Epithelial cell of proximal tubule (primary cell): ENCODE measurements around the gene RBM5. TPM values are rescaled to one million over a fixed set of nuclear protein-coding genes. Genes with fewer than 3 reads are reported as not detected.

Experiments
- DNase-seq: peaks from one replicate; pipeline ENCODE4 v3.0.0-alpha.2; 2011; ENCODE audit warnings: low read depth
- H3K4me3 ChIP-seq: 2 replicates; pipeline ENCODE4 v1.5.1; 2011; ENCODE audit warnings: low read depth, mild to moderate bottlenecking, low read length
- total RNA-seq: library from RNA; depleted of rRNA; stranded (reverse); fragments of >200 nt; gene quantifications from 2 replicates; pipeline ENCODE4 v1.2.3, GENCODE V29; 2015
- TF ChIP-seq, protein P1 (sequence below): conservative IDR thresholded peaks from 2 replicates; pipeline ENCODE4 v1.5.1; 2012; ENCODE audit warnings: low read depth, mild to moderate bottlenecking, low read length

Gene RBM5
- total RNA-seq, 1 donor from 2014 or later, result 80.7 TPM

DNA sequence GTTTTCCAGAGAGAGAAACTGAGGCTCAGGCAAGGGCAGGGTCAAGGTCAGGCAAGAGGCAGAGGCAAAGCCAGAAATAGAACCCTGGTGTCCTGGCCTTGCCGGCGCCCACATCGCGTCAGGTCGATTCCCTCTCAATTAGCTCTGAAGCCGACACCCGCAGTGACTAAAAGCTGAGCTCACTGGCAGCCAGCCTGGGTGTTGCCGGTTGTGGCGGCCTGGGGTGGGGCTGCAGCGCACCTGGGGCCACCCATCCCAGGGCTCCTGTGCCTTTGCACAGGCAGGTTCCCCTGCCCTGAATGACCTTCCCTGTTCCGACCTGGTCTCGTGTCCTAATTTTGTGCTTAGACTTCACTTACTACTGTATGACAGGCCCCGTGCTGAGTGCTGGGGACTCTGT lies 72.6 kb downstream of the RBM5 start:
- H3K4me3 ChIP-seq, result no peak overlapping the region
- DNase-seq, result no peak
- TF ChIP-seq, protein P1, sequence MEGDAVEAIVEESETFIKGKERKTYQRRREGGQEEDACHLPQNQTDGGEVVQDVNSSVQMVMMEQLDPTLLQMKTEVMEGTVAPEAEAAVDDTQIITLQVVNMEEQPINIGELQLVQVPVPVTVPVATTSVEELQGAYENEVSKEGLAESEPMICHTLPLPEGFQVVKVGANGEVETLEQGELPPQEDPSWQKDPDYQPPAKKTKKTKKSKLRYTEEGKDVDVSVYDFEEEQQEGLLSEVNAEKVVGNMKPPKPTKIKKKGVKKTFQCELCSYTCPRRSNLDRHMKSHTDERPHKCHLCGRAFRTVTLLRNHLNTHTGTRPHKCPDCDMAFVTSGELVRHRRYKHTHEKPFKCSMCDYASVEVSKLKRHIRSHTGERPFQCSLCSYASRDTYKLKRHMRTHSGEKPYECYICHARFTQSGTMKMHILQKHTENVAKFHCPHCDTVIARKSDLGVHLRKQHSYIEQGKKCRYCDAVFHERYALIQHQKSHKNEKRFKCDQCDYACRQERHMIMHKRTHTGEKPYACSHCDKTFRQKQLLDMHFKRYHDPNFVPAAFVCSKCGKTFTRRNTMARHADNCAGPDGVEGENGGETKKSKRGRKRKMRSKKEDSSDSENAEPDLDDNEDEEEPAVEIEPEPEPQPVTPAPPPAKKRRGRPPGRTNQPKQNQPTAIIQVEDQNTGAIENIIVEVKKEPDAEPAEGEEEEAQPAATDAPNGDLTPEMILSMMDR, result no peak

DNA sequence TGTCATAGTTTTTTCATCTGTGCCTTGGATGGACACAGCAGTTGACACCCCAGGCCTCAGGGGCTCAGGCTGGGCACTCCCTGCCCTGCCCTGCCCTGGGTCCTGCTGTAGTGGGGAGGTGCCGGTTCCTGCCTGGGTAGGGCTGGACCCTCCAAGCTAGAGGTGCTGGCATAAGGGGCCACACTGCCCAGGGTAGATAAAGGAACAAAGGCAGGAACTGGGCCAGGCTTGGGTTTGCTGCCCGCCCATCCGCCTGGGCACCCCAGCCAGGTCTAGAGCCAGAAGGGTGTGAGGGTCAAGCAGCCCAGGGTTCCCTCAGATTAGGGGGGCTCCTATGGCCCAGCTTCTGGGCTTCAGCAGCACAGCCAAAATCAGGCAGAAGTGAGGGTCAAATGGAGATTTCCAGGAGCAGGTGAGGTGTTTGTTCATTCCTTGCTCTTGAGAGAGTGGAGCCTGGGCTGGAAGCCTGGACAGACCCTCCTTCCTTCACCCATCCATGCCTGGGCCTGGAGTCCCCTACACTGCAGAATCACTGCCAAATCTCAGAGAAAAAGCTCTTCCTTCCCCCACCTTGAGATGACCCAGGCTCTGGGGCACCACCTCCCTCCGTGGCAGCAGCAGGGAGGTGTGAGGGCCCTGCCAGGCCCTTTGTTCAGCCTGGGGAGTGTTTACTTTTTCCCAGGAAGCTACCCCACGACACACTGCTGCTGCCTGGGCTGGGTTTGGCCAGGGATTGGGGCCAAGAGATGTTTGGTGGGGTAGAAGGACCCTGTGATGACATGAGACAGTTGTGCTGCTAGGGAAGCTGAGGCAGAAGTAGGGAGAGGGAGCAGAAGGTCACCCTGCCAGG lies 73.5 kb downstream of the RBM5 start:
- DNase-seq, result no peak
- H3K4me3 ChIP-seq, result no peak overlapping the region
- TF ChIP-seq, protein P1, result no peak

DNA sequence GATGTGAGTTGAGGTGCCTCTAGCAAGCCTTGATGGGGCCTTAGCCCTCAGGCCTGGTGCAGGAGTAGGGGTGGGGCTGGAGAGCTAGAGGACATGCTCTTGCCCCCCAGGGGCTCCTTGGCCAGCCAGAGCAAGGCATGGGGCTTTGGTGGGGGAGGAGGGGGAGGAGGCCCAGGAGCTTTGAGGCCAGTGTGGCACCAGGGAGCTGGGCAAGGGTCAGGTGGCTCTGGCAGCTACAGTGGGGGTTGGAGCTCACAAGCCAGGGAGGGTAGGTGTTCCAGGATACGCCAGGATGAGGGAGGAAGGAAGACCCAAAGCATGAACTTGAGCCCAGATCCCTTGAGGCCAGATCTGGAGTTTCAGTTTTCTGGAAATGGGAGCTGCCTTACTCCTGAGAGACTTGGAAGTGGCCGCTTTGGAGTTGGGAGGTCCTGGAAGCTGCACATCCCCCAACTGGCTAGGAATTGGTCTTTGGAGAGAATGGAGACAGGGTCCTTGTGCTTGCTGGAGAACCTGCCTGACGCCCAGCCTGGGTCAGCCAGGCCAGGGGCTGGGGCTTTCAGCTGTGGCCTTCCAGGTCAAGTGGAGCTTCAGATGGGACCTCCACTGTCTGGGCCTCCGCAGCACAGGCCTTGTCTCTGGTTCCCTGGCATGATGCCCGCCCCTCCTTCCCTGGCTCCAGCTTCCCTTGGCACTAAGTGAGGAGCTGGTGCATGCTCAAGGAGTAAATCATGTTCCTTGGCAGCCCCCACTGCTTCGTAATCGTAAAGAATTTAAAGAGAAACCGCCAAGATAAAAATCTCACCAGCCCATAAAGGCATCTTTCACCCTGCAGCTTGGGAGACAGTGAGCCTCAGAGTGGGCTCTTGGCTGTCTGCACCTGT lies 75.1 kb downstream of the RBM5 start:
- H3K4me3 ChIP-seq, result no peak overlapping the region
- TF ChIP-seq, protein P1, result no peak
- no peak for DNase-seq

DNA sequence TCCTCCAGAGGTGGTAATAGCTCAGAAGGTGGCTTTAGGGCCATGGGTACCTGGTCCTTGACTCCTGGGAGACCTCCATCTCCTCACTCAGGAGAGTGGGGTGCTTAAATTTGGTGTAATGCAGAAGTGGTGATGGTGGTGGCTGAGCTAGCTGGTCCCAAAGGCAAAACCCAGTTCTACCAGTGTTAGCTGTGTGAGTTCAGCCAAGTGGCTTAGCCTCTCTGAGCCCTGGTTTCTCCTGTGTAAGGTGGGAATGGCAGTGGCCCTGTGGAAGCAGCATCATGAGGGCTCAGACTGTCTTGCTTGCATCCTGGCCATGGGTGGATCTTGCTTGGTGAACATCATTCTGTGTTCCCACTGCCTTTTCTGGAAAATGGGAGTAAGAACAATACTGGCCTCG lies 75.8 kb downstream of the RBM5 start:
- TF ChIP-seq, protein P1, result no peak
- no peak overlapping the region for H3K4me3 ChIP-seq

DNA sequence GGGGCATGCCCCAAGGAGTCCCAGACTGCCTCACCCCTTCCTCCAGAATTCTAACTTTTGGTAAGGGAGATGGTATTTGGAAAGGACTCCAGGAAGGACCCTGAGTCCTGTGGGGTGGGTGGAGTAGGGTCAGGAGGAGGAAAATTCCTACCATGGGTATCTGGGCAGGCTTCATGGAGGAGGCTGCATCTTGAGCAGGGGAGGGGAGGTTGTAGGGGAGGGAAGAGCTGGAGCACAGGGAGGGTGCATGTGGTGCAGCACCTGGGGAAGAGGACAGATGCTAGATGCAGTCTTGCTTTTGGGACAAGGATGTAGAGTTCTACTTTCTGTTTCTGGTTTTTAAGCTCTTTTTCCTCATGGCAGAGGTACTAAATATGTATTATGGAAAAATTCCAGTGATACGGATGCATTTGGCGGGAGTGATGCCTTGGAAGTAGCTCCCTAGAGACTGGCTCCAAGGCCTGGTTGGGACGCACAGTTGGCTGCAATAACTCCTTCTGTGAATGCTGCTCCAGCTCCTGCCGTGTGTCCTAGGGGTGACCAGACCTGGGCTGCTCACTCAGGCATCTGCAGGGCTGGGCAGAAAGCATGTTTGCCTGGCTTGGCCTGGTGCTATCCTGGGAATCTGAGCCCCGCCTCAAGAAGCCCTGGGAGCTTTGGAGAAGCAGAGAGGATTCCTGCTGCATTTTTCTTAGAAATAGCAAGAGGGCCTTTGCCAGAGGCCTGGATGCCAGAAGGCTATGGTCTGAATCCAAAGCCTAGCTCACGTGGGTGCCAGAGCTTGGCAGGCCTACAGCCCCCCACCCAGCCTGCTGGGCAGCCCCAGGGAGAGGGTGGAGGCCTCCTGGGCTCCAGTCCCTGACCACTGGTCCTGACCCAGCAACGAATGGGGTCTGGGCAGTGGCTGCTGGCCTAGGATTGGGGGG lies 76.5 kb downstream of the RBM5 start:
- H3K4me3 ChIP-seq, result no peak overlapping the region
- no peak for DNase-seq
- TF ChIP-seq, protein P1, result no peak

More for the DNA sequence above, 75.8 kb downstream of the RBM5 start:
- no peak for DNase-seq

DNA sequence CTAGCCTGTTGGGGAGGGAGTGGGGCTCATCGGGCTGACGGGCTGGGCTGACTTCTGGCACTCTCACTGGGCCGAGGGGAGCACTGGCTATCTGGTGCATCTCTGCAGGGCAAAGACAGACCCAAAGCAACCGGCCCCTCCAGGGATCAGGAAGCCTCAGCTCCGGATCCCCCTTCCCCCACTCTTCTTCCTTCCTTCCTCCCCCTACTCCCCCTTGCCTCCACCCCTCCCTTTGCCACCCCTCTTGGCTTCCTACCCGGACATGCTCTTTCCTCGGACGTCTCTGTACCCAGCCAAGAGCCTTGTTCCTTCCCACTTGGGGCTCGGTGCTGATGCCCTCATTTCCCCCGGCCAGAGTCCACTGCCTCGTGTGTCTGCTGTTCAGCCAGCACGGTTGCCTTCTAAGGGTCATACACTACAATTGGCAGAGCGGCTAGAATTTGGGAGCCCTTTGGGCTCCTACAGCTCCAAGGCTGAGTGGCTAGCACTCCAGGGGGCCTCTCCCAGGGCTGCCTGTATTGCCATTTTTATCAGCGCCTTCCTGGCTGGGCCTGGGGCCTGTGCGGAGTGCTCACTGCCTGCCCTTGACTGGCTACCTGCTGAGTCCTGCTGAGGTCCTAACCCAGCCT lies 77.3 kb downstream of the RBM5 start:
- no peak overlapping the region for H3K4me3 ChIP-seq
- TF ChIP-seq, protein P1, result no peak
- no peak for DNase-seq
